ENCODE results near the gene HOXA11. TPM values are rescaled to one million over a fixed set of nuclear protein-coding genes. Genes with fewer than 3 reads are reported as not detected.

The HOXA11 gene
- total RNA-seq, 1 experiment from 2014 or later: not detected

- no peak overlapping the region for H2BK20ac ChIP-seq (ENCODE audit: low read depth, low read length, poor library complexity, severe bottlenecking)
- H3K9me3 Mint-ChIP-seq: peaks cover 0 to 7% of the 10 kb centered on the region in 2 experiments; a peak in 1 of 5 replicates
- H3K23me2 ChIP-seq (ENCODE audit: insufficient read length, low read depth, low read length, poor library complexity, severe bottlenecking): no peaks in the 10 kb centered on the region
- H3K4me3 Mint-ChIP-seq: no peak overlapping the region
- no peak overlapping the region for H2BK12ac ChIP-seq (ENCODE audit: insufficient read length, low read depth, low read length)
- no peak overlapping the region for H3K23ac ChIP-seq (ENCODE audit: insufficient read length, low read depth, low read length)
- peaks cover 73% of the 10 kb centered on the region for H3K27me3 ChIP-seq (ENCODE audit: insufficient read depth, low read length)
- no peak overlapping the region for H4K5ac ChIP-seq (ENCODE audit: insufficient read length, low read depth, low read length)
- no peak for DNase-seq
- no peak overlapping the region for H3K27ac Mint-ChIP-seq
- H3K14ac ChIP-seq (ENCODE audit: insufficient read depth, low read length): no peak overlapping the region
- peaks cover 98% of the 10 kb centered on the region for H3K27me3 Mint-ChIP-seq (ENCODE audit: low read depth)
- no peaks in the 10 kb centered on the region for H3K79me2 ChIP-seq (ENCODE audit: insufficient read depth, low read length)
- H3K4me2 ChIP-seq (ENCODE audit: insufficient read depth, insufficient read length, low read length): no peak overlapping the region
- H3K27ac ChIP-seq (ENCODE audit: insufficient read length, low read depth, low read length): no peak overlapping the region
- H3K18ac ChIP-seq (ENCODE audit: insufficient read length, low read depth, low read length): no peak overlapping the region
- TF ChIP-seq CTCF (conservative IDR thresholded peaks at IDR 0.05): no peak
- no peak overlapping the region for H2BK120ac ChIP-seq (ENCODE audit: low read depth, low read length, poor library complexity, severe bottlenecking)
- H3K36me3 Mint-ChIP-seq (ENCODE audit: insufficient read depth in 1 of 3, low read depth in 3 of 3): no peaks in the 10 kb centered on the region; a peak in 1 of 7 replicates
- no peaks in the 10 kb centered on the region; the same call in none of the 2 replicates for H3K4me1 ChIP-seq (ENCODE audit: insufficient read depth, low read length)
- no peak overlapping the region for H2AFZ ChIP-seq (ENCODE audit: low read length)
- no peak overlapping the region for H2BK5ac ChIP-seq (ENCODE audit: insufficient read length, low read length)
- no peak overlapping the region for H3K56ac ChIP-seq (ENCODE audit: insufficient read length, low read depth, low read length)
- no peaks in the 10 kb centered on the region for H3K79me1 ChIP-seq (ENCODE audit: insufficient read depth, low read depth, low read length, poor library complexity, severe bottlenecking)
- peaks cover 17 to 21% of the 10 kb centered on the region in 2 experiments for H3K4me1 Mint-ChIP-seq
- no peak overlapping the region for H3K4ac ChIP-seq (ENCODE audit: low read depth, low read length)
- H3T11ph ChIP-seq (ENCODE audit: low read length): no peak overlapping the region
- no peaks in the 10 kb centered on the region for H3K9me3 ChIP-seq (ENCODE audit: control insufficient read depth, low read depth, low read length)
- no CpG with 5 or more reads among the region's 4 CpGs for WGBS (ENCODE audit: extremely low coverage, insufficient read length, low lambda C conversion rate)
- no peak overlapping the region for H2BK15ac ChIP-seq (ENCODE audit: low read depth, low read length)
- H4K8ac ChIP-seq (replicated peaks; ENCODE audit: insufficient read length, low read depth, low read length): no peak overlapping the region
- no peak overlapping the region for H3K9ac ChIP-seq (ENCODE audit: extremely low read depth, insufficient read length, low read length)
- H2AK5ac ChIP-seq (ENCODE audit: insufficient read length, low read length): no peak overlapping the region
- H4K91ac ChIP-seq (ENCODE audit: insufficient read length, low read depth, low read length): no peak overlapping the region
- H4K20me1 ChIP-seq (ENCODE audit: control insufficient read depth, insufficient read depth, insufficient read length): no peaks in the 10 kb centered on the region
These were observed 34.8 kb upstream of the HOXA11 start for GRCh38 chr7:27219821-27220220.

Measured in H9 (cell line).